ENCODE data around the gene TARS2.

DNA sequence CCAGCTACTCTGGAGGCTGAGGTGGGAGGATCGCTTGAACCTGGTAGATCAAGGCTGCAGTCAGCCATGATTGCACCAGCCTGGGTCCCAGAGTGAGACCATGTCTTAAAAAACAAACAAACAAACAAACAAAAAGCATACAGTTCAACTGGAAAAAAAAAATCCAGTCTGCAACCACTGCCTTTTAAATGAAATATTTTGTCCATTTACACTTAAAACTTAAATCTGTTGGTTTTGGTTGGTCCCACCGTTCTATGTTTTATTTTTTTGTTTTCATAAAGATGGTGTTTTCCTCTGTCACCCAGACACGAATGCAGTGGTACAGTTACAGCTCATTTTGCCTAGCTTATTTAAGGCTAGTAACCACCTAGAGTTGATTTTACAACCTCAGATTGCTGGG is 38.1 kb downstream of the TARS2 start:
- TF ChIP-seq, protein P1, sequence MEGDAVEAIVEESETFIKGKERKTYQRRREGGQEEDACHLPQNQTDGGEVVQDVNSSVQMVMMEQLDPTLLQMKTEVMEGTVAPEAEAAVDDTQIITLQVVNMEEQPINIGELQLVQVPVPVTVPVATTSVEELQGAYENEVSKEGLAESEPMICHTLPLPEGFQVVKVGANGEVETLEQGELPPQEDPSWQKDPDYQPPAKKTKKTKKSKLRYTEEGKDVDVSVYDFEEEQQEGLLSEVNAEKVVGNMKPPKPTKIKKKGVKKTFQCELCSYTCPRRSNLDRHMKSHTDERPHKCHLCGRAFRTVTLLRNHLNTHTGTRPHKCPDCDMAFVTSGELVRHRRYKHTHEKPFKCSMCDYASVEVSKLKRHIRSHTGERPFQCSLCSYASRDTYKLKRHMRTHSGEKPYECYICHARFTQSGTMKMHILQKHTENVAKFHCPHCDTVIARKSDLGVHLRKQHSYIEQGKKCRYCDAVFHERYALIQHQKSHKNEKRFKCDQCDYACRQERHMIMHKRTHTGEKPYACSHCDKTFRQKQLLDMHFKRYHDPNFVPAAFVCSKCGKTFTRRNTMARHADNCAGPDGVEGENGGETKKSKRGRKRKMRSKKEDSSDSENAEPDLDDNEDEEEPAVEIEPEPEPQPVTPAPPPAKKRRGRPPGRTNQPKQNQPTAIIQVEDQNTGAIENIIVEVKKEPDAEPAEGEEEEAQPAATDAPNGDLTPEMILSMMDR (IDR thresholded peaks at IDR 0.05; ENCODE audit: poor library complexity) = no peak
- TF ChIP-seq EZH2 (IDR thresholded peaks at IDR 0.05; ENCODE audit: borderline replicate concordance) = no peak
